HCT116 (cell line): ENCODE data around the gene DDR1. TPM values are rescaled to one million over a fixed set of nuclear protein-coding genes. Genes with fewer than 3 reads are reported as not detected.

ENCODE experiments used
- ATAC-seq: fragments of 200-7000 bp; cut with Tn5 transposase; 2 replicates; pipeline ENCODE4 v1.9.1; 2020; ENCODE audit warnings: mild to moderate bottlenecking, moderate library complexity
- BruUV-seq: library from RNA; stranded (reverse); fragments of 400-500 nt; replicated peaks from 2 replicates; lab custom pipeline; 2021; lab: Mats Ljungman, UMichigan
- CTCF ChIA-PET: fragments of 300-600 bp; sonication (Branson Sonifier 250); formaldehyde crosslinking; loops from one replicate; lab custom pipeline; 2021; ENCODE audit warnings: antibody characterized with exemption; lab: Charles Lee
- POLR2A ChIA-PET: fragments of 300-600, 350-600 bp; sonication (Branson Sonifier 250); formaldehyde crosslinking; loops from one replicate; lab custom pipeline; 2021; ENCODE audit warnings: antibody characterized with exemption; lab: Charles Lee
- RAD21 ChIA-PET, 2 experiments: fragments of 300-600 bp; sonication (Branson Sonifier 250); formaldehyde crosslinking; loops; one replicate each; lab custom pipeline; 2023; ENCODE audit warnings: low total read pairs in 2 of 2; ENCODE audit not compliant: uncharacterized antibody in 2 of 2, unreplicated experiment in 2 of 2, low non-redundant PET in 1 of 2; lab: Charles Lee
- DNase-seq: peaks from one replicate; pipeline ENCODE4 v3.0.0-alpha.2; 2010; ENCODE audit warnings: low read depth, low spot score
- H2AFZ ChIP-seq: fragments of 200-600 bp; shearing (Covaris generic), sonication (generic); 2 replicates; pipeline ENCODE4 v1.6.1; 2017; ENCODE audit warnings: low read depth, mixed run types, mixed read lengths, antibody characterized with exemption, low read length; ENCODE audit not compliant: poor library complexity, severe bottlenecking
- H3K27ac ChIP-seq: 2 replicates; pipeline ENCODE4 v1.5.1; 2012; ENCODE audit warnings: low read depth, low read length
- H3K27me3 ChIP-seq: fragments of 200-600 bp; sonication (generic); 2 replicates; pipeline ENCODE4 v1.6.1; 2016; ENCODE audit warnings: mixed run types, low read length, mixed read lengths; ENCODE audit not compliant: insufficient read depth
- H3K36me3 ChIP-seq, 2 experiments: fragments of 200-500 bp in 1 of 2; fragments of 200-600 bp in 1 of 2; sonication (Bioruptor generic) in 1 of 2; sonication (generic) in 1 of 2; 2 replicates each; pipeline versions ENCODE4 v1.5.1 to v1.6.1; 2014 to 2016; ENCODE audit warnings: low read length in 2 of 2, inconsistent platforms in 1 of 2, mixed read lengths in 1 of 2, mixed run types in 1 of 2; ENCODE audit not compliant: insufficient read depth in 2 of 2, control insufficient read depth in 1 of 2
- H3K4me1 ChIP-seq, 2 experiments: fragments of 200-600 bp in 1 of 2; sonication (generic) in 1 of 2; 2 replicates each; pipeline versions ENCODE4 v1.5.1 to v1.6.1; 2012 to 2017; ENCODE audit warnings: low read length in 2 of 2, inconsistent platforms in 1 of 2, mild to moderate bottlenecking in 1 of 2, mixed read lengths in 1 of 2, mixed run types in 1 of 2, moderate library complexity in 1 of 2; ENCODE audit not compliant: insufficient read depth in 2 of 2, control insufficient read depth in 1 of 2
- H3K4me2 ChIP-seq: fragments of 200-600 bp; sonication (generic); 2 replicates; pipeline ENCODE4 v1.6.1; 2017; ENCODE audit warnings: mixed run types, low read length, mixed read lengths
- H3K4me3 ChIP-seq, 2 experiments: fragments of 200-600 bp in 1 of 2; sonication (generic) in 1 of 2; replicated peaks in 1 of 2; 2 replicates each; pipeline ENCODE4 v1.5.1; 2011 to 2016; ENCODE audit warnings: low read length in 2 of 2, control low read depth in 1 of 2, low read depth in 1 of 2, mild to moderate bottlenecking in 1 of 2, mixed read lengths in 1 of 2, mixed run types in 1 of 2
- H3K79me2 ChIP-seq: fragments of 200-600 bp; sonication (generic); 2 replicates; pipeline ENCODE4 v1.6.1; 2017; ENCODE audit warnings: mild to moderate bottlenecking, mixed run types, low read length, moderate library complexity, mixed read lengths; ENCODE audit not compliant: insufficient read depth
- H3K9ac ChIP-seq: fragments of 200-600 bp; sonication (generic); 2 replicates; pipeline ENCODE4 v1.6.1; 2016; ENCODE audit warnings: low read length, mixed read lengths
- H3K9me2 ChIP-seq: fragments of 200-600 bp; sonication (generic), shearing (Covaris generic); 2 replicates; pipeline ENCODE4 v1.6.1; 2017; ENCODE audit warnings: mixed run types, mild to moderate bottlenecking, moderate library complexity; ENCODE audit not compliant: insufficient read depth
- H3K9me3 ChIP-seq, 2 experiments: fragments of 200-500 bp in 1 of 2; fragments of 200-600 bp in 1 of 2; sonication (Bioruptor generic) in 1 of 2; sonication (generic) in 1 of 2; 2 replicates each; pipeline ENCODE4 v1.6.1; 2014 to 2017; ENCODE audit warnings: low read length in 2 of 2, mixed read lengths in 2 of 2, inconsistent platforms in 1 of 2, low read depth in 1 of 2, mild to moderate bottlenecking in 1 of 2, mixed run types in 1 of 2, moderate library complexity in 1 of 2; ENCODE audit not compliant: control insufficient read depth in 1 of 2, insufficient read depth in 1 of 2
- H4K20me1 ChIP-seq: fragments of 200-600 bp; sonication (generic), shearing (Covaris generic); 2 replicates; pipeline ENCODE4 v1.6.1; 2017; ENCODE audit warnings: mixed run types, mild to moderate bottlenecking, moderate library complexity; ENCODE audit not compliant: insufficient read depth
- ATF3 ChIP-seq: IDR thresholded peaks from 2 replicates; pipeline ENCODE4 v1.6.1; 2012
- CBX3 ChIP-seq: IDR thresholded peaks from 2 replicates; pipeline ENCODE4 v1.6.1; 2012; ENCODE audit warnings: low read depth
- CEBPB ChIP-seq: IDR thresholded peaks from 2 replicates; pipeline ENCODE4 v1.6.1; 2012; ENCODE audit warnings: low read depth
- EGR1 ChIP-seq: IDR thresholded peaks from 2 replicates; pipeline ENCODE4 v1.6.1; 2012; ENCODE audit warnings: low read depth
- ELF1 ChIP-seq: IDR thresholded peaks from 2 replicates; pipeline ENCODE4 v1.6.1; 2012; ENCODE audit warnings: low read depth, borderline replicate concordance
- POLR2A ChIP-seq: IDR thresholded peaks from 2 replicates; pipeline ENCODE4 v1.7.0; 2011; ENCODE audit warnings: borderline replicate concordance; ENCODE audit not compliant: insufficient read depth, insufficient read length; ENCODE audit errors: extremely low read depth
- YY1 ChIP-seq: IDR thresholded peaks from 2 replicates; pipeline ENCODE4 v1.6.1; 2011; ENCODE audit warnings: low read length, low read depth, moderate library complexity, mild to moderate bottlenecking; ENCODE audit not compliant: insufficient replicate concordance; ENCODE audit errors: extremely low read depth
- ZBTB33 ChIP-seq: IDR thresholded peaks from 2 replicates; pipeline ENCODE4 v1.6.1; 2011; ENCODE audit warnings: mild to moderate bottlenecking, low read length, moderate library complexity; ENCODE audit not compliant: insufficient replicate concordance; ENCODE audit errors: extremely low read depth
- ZFX ChIP-seq: fragments of 450-650 bp; IDR thresholded peaks from 2 replicates; pipeline ENCODE4 v1.6.1; 2017
- ZNF274 ChIP-seq: fragments of 200-500 bp; sonication (Bioruptor generic); IDR thresholded peaks from 2 replicates; pipeline ENCODE4 v1.6.1; 2014; ENCODE audit warnings: mild to moderate bottlenecking, low read depth, low read length, inconsistent platforms
- intact Hi-C: fragments of 100-400 bp; cut with micrococcal nuclease; formaldehyde crosslinking; loops from 2 replicates; pipeline ENCODE4 v1.10.0; 2022
- total RNA-seq: library from RNA; stranded (reverse); gene quantifications from one replicate; pipeline ENCODE4 v1.2.1, GENCODE V29; 2021; ENCODE audit not compliant: unreplicated experiment
- TF ChIP-seq, protein P1 (sequence below), 3 experiments: fragments of 200-600 bp in 1 of 3; sonication (generic) in 1 of 3; IDR thresholded peaks in 2 of 3; conservative IDR thresholded peaks in 1 of 3; 2 replicates each; pipeline ENCODE4 v1.5.1; 2012 to 2017; ENCODE audit warnings: low read depth in 2 of 3, low read length in 2 of 3, antibody characterized with exemption in 1 of 3, borderline replicate concordance in 1 of 3, control low read depth in 1 of 3, mild to moderate bottlenecking in 1 of 3, mixed read lengths in 1 of 3, mixed run types in 1 of 3, moderate library complexity in 1 of 3; ENCODE audit not compliant: insufficient read depth in 1 of 3

The DDR1 gene
- total RNA-seq, 1 experiment from 2014 or later = 211 TPM

GRCh38 chr6:30864325-30864724 lies 20.0 kb upstream of the DDR1 start:
- RAD21 ChIA-PET = no interaction called here
- POLR2A ChIA-PET = no interaction called here
- no peaks in the 10 kb centered on the region for H3K36me3 ChIP-seq
- H3K27me3 ChIP-seq = no peaks in the 10 kb centered on the region
- DNase-seq (no peak), ATAC-seq (no peak)
- H3K27ac ChIP-seq = no peak overlapping the region
- CTCF ChIA-PET = no interaction called here
- no TSS peak for BruUV-seq
- H3K9ac ChIP-seq = no peak overlapping the region
- H3K9me2 ChIP-seq = no peaks in the 10 kb centered on the region
- H3K4me2 ChIP-seq = no peak overlapping the region
- H3K4me3 ChIP-seq = no peak overlapping the region
- H3K9me3 ChIP-seq = peaks cover 0 to 7% of the 10 kb centered on the region in 2 experiments; a peak in 1 of 4 replicates
- no peak for TF ChIP-seq YY1
- TF ChIP-seq POLR2A = no peak
- no peak for TF ChIP-seq ELF1
- no peak for TF ChIP-seq EGR1
- TF ChIP-seq, protein P1, sequence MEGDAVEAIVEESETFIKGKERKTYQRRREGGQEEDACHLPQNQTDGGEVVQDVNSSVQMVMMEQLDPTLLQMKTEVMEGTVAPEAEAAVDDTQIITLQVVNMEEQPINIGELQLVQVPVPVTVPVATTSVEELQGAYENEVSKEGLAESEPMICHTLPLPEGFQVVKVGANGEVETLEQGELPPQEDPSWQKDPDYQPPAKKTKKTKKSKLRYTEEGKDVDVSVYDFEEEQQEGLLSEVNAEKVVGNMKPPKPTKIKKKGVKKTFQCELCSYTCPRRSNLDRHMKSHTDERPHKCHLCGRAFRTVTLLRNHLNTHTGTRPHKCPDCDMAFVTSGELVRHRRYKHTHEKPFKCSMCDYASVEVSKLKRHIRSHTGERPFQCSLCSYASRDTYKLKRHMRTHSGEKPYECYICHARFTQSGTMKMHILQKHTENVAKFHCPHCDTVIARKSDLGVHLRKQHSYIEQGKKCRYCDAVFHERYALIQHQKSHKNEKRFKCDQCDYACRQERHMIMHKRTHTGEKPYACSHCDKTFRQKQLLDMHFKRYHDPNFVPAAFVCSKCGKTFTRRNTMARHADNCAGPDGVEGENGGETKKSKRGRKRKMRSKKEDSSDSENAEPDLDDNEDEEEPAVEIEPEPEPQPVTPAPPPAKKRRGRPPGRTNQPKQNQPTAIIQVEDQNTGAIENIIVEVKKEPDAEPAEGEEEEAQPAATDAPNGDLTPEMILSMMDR (IDR thresholded peaks at IDR 0.05 in 2 of 3, conservative IDR thresholded peaks at IDR 0.05 in 1 of 3; ENCODE audit: borderline replicate concordance in 1 of 3, insufficient read depth in 1 of 3, low read depth in 2 of 3, low read length in 2 of 3) = no peak
- TF ChIP-seq ZBTB33 = no peak
- TF ChIP-seq ZFX = no peak
- TF ChIP-seq CEBPB = no peak
- TF ChIP-seq ZNF274 = no peak
- TF ChIP-seq CBX3 = no peak
- TF ChIP-seq ATF3 = no peak
- no peak overlapping the region for H2AFZ ChIP-seq
- intact Hi-C loops = no loop called here
- H3K4me1 ChIP-seq = no peaks in the 10 kb centered on the region
- H3K79me2 ChIP-seq = no peaks in the 10 kb centered on the region
- no peaks in the 10 kb centered on the region for H4K20me1 ChIP-seq
